ENCODE measurements around the gene PCSK2.

- TF ChIP-seq POLR2A (IDR thresholded peaks at IDR 0.05), result no peak
- TF ChIP-seq CTCF (IDR thresholded peaks at IDR 0.05 in 4 of 5, conservative IDR thresholded peaks at IDR 0.05 in 1 of 5), result no peak
These were observed 167.6 kb downstream of the PCSK2 start for GRCh38 chr20:17394411-17394810.
